AG04449 (cell line): Measurements from ENCODE around the gene GALE.
"Not testable (repeated sequence)": the region's sequence is repeated elsewhere in the genome, so short reads cannot be mapped to it uniquely, and the experiment has no call there.

ENCODE experiments used
- CTCF ChIA-PET: fragments of 350-600 bp; formaldehyde crosslinking; extraction: SDS; loops from one replicate; lab custom pipeline; 2021; ENCODE audit warnings: antibody characterized with exemption; lab: Yijun Ruan, JAX
- POLR2A ChIA-PET: fragments of 400-600, 350-600 bp; formaldehyde crosslinking; extraction: SDS; loops from one replicate; lab custom pipeline; 2020; ENCODE audit warnings: antibody characterized with exemption, inconsistent platforms; lab: Yijun Ruan, JAX
- DNase-seq: peaks from one replicate; pipeline ENCODE4 v3.0.0-alpha.2; 2010; ENCODE audit warnings: low read depth, low spot score
- H3K4me3 ChIP-seq: 2 replicates; pipeline ENCODE4 v1.5.1; 2011; ENCODE audit warnings: low read depth, mild to moderate bottlenecking, control low read depth, low read length
- CTCF ChIP-seq: IDR thresholded peaks from one replicate; pipeline ENCODE4 v1.5.1; 2011; ENCODE audit warnings: mild to moderate bottlenecking, moderate library complexity, low read length, control low read depth, inconsistent platforms; ENCODE audit not compliant: insufficient read depth; ENCODE audit errors: missing control alignments

GALE gene

DNA sequence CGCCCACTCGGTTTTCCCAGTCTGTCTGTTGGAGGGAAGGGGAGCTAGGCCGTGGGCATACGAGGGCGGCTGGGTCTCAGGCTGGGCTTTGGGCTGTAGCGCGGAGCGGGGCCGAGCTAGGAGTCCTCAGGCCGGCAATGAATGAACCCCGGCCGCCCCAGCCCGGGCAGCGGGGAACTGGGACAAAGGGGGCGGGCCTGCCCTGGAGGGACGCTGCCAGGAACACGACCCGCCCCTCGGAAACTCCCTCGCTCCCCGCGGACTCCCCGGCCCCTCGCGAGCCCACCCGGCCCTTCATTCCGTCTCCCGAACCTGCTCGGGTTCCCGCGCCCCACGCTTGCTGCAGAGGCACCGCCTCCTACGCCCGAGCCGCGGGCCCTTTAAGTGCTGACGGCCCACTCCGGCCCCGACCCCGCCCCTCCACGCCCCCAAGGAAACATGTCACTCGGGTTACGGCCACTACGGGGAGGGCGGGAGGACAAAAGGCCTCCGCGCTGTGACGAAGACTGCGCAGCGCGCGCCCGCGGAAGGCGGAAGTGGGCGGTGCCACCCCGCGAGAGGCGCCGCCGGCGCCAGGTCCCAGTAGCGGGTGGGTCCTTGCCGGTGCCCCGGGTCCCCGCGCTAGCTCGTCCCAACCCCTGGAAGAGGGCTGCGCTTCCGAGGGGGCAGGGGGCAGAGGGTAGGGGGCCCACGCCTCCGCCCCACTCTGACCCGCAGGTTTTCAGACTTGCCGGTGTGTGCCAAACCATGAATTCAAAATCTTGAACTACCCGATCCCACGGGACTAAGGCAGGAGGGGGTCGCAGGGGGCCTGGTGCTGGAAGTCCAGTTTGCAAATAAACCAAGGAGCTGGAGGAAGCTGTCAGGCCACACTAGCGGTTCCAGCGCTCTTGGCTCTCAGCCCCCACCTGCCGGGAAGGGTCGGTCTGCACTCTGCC lies at the start of gene GALE:
Gene GALE (minus strand): TSS at position 355 of the 938 bp plus-strand sequence. CDS start 1,747 bp downstream, outside the sequence.
- POLR2A ChIA-PET = interaction anchor here (0.6 to 2.7 kb wide), 8 partner anchors 8 to 220 kb away, joined by 3 to 10 read pairs (median 5); partner anchors contain the start of genes HMGCL, LYPLA2, RPL11 and SRSF10

DNA sequence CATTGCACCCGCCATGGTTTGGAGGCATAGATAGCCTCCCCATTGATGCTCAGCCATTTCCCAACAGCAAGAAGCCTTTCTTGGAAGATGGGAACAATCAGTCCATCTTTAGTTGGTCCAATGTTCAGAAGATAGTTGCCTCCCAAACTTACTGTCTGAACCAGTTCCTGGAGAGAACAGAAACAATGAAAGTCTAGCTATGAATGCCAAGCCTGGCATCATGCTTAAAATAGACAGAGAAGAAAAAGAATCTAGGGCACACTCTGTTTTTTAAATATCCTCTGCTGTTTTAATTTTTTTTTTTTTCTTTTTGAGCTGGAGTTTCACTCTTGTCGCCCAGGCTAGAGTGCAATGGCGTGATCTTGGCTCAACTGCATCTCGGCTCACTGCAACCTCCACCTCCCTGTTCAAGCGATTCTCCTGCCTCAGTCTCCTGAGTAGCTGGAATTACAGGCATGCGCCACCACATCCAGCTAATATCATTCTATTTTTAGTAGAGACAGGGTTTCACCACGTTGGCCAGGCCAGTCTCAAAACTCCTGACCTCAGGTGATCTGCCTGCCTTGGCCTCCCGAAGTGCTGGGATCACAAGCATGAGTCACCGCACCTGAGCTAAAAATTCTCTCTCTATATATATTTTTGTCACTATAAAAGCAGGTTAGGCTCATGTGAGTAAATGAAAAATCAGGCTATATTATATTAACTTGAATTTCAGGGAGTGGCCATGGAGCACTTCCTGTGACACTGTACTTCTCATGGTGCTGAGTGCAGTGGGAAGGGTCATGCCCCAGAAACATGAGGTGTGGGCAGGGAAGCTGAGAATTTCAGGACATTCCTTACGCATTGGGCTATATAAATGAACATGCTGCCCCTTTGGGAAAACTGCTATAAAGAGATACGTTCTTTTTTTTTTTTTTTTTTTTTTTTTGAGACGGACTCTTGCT lies 48.4 kb upstream of the GALE start:
- no peak for TF ChIP-seq CTCF
- CTCF ChIA-PET = interaction anchor here (1.3 to 1.7 kb wide), 2 partner anchors 39 to 77 kb away, joined by 3 to 4 read pairs; no protein-coding TSS in a partner anchor
- DNase-seq = no peak
- H3K4me3 ChIP-seq = no peak overlapping the region
- POLR2A ChIA-PET = no interaction called here

More for the DNA sequence above, at the start of gene GALE:
- DNase-seq = peak; percentile 56
- CTCF ChIA-PET = interaction anchor here (1.2 to 3.1 kb wide), 4 partner anchors 10 to 116 kb away, joined by 4 to 41 read pairs (median 6); partner anchors contain the start of gene HMGCL
- peak within 1 kb of the TSS; percentile 85 for H3K4me3 ChIP-seq
- TF ChIP-seq CTCF = no peak

- POLR2A ChIA-PET, DNase-seq, H3K4me3 ChIP-seq, CTCF ChIA-PET: not testable (repeated sequence)
Measured at GRCh38 chr1:23847482-23848095, 47.0 kb upstream of the GALE start.

DNA sequence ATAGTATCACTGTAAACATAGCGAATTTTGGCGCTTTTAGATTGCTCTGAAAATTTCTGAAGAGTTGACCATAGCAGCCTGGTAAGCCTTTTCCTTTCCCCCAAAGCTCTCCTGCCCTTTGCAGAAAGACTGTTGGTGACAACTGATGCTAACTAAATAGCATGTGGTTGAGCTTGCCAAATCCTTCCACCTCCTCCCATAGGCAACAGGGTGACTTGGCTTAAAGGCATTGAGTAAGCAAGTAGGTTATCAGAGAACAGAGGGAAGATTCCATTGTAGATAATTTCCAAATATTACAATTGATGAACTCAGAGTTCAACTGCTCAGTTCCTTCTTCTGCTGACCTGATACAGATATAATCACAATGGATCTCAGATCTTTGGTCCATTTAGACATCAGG lies 44.6 kb upstream of the GALE start:
- no peak overlapping the region for H3K4me3 ChIP-seq
- no peak for TF ChIP-seq CTCF
- CTCF ChIA-PET = interaction anchor here (0.6 to 1.7 kb wide), 4 partner anchors 13 to 52 kb away, joined by 3 to 4 read pairs (median 4); no protein-coding TSS in a partner anchor
- DNase-seq = no peak
- POLR2A ChIA-PET = no interaction called here

- TF ChIP-seq CTCF = no peak
- no peak overlapping the region for H3K4me3 ChIP-seq
- CTCF ChIA-PET = interaction anchor here (0.6 to 1.7 kb wide), 4 partner anchors 12 to 146 kb away, joined by 3 to 4 read pairs (median 4); no protein-coding TSS in a partner anchor
- POLR2A ChIA-PET = no interaction called here
- no peak for DNase-seq
Measured at GRCh38 chr1:23843644-23844043, 43.1 kb upstream of the GALE start.

DNA sequence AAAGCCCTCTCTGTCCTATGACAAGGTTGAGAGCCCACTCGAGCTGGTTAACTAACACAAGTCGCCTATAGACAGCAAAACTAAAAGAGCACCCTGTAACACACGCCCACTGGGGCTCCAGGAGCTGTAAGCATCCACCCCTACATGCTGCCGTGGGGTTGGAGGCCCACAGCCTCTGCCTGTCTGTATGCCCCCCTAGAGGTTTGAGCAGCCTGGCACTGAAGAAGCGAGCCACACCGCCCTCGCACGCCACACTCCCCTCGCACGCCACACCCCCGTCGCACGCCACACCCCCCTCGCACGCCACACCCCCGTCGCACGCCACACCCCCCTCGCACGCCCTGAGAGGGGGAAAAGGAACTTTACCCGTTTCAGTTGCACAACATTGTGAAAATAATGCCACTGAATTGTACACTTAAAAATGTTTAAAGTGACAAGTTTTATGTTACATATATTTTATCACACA lies 37.9 kb upstream of the GALE start:
- no peak for TF ChIP-seq CTCF
- H3K4me3 ChIP-seq = peak overlapping the region; percentile 48
- POLR2A ChIA-PET = no interaction called here
- DNase-seq = no peak
- CTCF ChIA-PET = no interaction called here
